HUES48 (cell line): Measurements from ENCODE around the gene TSPAN33.

Source experiments
- H3K27ac ChIP-seq: one replicate; pipeline ENCODE4 v1.7.0; 2013; ENCODE audit warnings: low read depth, low read length, inconsistent platforms
- H3K27me3 ChIP-seq: 2 replicates; pipeline ENCODE4 v1.6.1; 2013; ENCODE audit warnings: mild to moderate bottlenecking, low read length; ENCODE audit not compliant: control insufficient read depth, insufficient read depth
- H3K36me3 ChIP-seq: 2 replicates; pipeline ENCODE4 v1.6.1; 2013; ENCODE audit warnings: low read length; ENCODE audit not compliant: control insufficient read depth, insufficient read depth
- H3K4me1 ChIP-seq: 2 replicates; pipeline ENCODE4 v1.6.1; 2013; ENCODE audit warnings: mild to moderate bottlenecking, low read length; ENCODE audit not compliant: control insufficient read depth, insufficient read depth
- H3K4me3 ChIP-seq: 2 replicates; pipeline ENCODE4 v1.5.1; 2013; ENCODE audit warnings: mild to moderate bottlenecking, low read depth, low read length
- H3K9ac ChIP-seq: 2 replicates; pipeline ENCODE4 v1.6.1; 2013; ENCODE audit warnings: mild to moderate bottlenecking, low read depth, low read length, moderate library complexity
- H3K9me3 ChIP-seq: 2 replicates; pipeline ENCODE4 v1.6.1; 2013; ENCODE audit warnings: low read length; ENCODE audit not compliant: control insufficient read depth, insufficient read depth

The TSPAN33 gene

GRCh38 chr7:129176916-129177710, 32.6 kb downstream of the TSPAN33 start:
- no peaks in the 10 kb centered on the region for H3K27me3 ChIP-seq
- H3K36me3 ChIP-seq: no peaks in the 10 kb centered on the region

DNA sequence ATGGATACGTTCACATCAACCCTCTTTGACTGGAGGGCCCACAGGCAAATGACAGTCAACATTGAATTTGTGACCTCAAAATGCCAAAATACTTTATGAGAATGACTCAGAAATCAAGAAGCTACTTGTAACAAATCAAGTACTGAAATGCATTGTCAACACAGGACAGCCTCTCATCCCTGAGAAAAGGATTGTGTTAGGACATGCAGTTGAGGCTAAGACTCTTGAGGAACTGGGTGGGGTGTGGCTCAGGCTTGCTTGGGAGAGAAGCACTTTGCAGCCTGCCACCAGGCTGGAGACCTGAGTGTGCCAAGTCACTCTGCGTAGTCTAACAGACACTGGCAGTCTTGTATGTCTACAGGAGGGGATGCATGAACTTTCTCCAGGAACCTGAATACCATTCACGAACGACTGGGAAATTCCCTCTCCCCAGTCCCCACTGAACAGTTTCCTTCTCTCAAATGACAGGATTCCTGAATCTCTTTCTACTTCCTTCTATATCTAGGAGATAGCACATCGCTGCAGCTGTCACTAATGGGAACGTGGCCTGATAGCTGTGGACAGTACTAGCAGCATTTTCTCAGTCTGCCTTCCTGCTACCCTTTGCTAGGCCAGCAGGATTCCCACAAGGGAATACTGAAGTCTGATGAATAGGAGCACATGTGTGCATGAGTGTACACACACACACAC, 40.6 kb downstream of the TSPAN33 start:
- no peak overlapping the region for H3K9ac ChIP-seq
- H3K9me3 ChIP-seq: no peaks in the 10 kb centered on the region
- H3K4me3 ChIP-seq: no peak overlapping the region
- peaks cover 13% of the 10 kb centered on the region for H3K4me1 ChIP-seq
- no peaks in the 10 kb centered on the region for H3K36me3 ChIP-seq
- no peak overlapping the region for H3K27ac ChIP-seq
- peaks cover 17% of the 10 kb centered on the region for H3K27me3 ChIP-seq

More at GRCh38 chr7:129176916-129177710, 32.6 kb downstream of the TSPAN33 start:
- H3K4me3 ChIP-seq: no peak overlapping the region
- no peak overlapping the region for H3K27ac ChIP-seq
- no peak overlapping the region for H3K9ac ChIP-seq
- no peaks in the 10 kb centered on the region for H3K4me1 ChIP-seq
- H3K9me3 ChIP-seq: no peaks in the 10 kb centered on the region

DNA sequence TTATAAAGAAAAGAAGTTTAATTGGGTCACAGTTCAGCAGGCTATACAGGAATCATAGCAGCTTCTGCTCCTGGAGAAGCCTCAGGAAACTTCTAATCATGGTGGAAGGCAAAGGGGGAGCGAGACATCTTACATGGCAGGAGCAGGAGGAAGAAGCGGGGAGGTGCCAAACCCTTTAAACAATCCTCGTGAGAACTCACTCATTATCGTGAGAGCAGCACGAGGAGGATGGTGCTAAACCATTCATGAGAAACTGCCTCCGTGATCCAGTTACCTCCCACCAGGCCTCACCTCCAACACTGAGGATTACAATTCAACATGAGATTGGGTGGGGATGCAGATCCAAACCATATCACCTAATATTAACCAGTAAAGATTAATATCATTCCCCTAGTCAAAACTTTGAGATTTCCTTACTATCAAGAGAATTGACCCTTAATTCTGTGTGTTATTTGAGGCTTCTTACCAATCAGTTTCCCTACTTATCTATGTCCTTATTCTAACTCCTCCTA, 42.3 kb downstream of the TSPAN33 start:
- peaks cover 14% of the 10 kb centered on the region for H3K4me1 ChIP-seq

DNA sequence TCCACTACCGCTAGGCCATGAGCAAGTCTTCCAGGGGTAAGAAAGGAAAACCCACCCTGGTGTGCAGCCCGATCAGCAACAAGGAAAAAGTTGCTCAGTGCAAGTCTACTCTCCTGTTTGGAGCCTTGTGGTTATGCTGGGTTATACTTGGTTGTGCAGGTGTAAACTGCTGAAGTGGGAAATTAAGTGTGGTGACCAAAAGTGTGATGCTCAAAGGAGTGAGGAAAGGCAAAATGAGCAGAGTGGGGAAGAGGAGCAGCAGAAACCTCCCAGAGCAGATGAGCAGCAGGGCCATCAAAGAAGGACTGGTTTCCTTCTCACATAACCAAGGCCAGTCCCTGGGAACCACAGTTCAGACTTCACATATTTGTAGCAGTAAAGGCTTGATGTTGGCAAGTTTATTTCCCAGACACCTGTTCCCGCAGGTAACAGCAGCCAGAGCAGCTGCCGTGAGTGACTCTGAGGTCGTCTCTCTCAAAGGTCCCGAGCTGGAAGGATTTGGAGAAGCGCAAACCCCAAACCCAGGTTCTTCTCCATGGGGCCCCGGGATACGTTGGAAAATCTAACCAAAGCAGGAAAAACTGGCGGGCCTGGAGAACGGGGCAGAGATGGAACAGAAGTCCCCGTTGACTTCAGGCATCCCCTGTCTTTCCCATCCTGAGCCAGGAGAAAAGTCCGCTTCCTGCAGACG, 43.3 kb downstream of the TSPAN33 start:
- H3K27ac ChIP-seq: peak overlapping the region; percentile 86
- peaks cover 8% of the 10 kb centered on the region; the same call in 1 of the 2 replicates for H3K36me3 ChIP-seq
- H3K9ac ChIP-seq: peak overlapping the region; percentile 71
- no peaks in the 10 kb centered on the region for H3K9me3 ChIP-seq
- H3K4me3 ChIP-seq: peak overlapping the region; percentile 86
- peaks cover 17% of the 10 kb centered on the region for H3K27me3 ChIP-seq
- peaks cover 14% of the 10 kb centered on the region for H3K4me1 ChIP-seq

More for the DNA sequence above, 42.3 kb downstream of the TSPAN33 start:
- no peak overlapping the region for H3K4me3 ChIP-seq
- H3K27me3 ChIP-seq: peaks cover 17% of the 10 kb centered on the region
- no peaks in the 10 kb centered on the region for H3K36me3 ChIP-seq
- H3K27ac ChIP-seq: no peak overlapping the region
- H3K9ac ChIP-seq: no peak overlapping the region
- no peaks in the 10 kb centered on the region for H3K9me3 ChIP-seq

GRCh38 chr7:129188372-129188891, 43.9 kb downstream of the TSPAN33 start, which contains the start of gene SMO:
SMO (plus strand) TSS chr7:129188633; CDS start chr7:129189152, 519 bp downstream.
- H3K4me3 ChIP-seq: peak within 1 kb of the TSS; percentile 86

DNA sequence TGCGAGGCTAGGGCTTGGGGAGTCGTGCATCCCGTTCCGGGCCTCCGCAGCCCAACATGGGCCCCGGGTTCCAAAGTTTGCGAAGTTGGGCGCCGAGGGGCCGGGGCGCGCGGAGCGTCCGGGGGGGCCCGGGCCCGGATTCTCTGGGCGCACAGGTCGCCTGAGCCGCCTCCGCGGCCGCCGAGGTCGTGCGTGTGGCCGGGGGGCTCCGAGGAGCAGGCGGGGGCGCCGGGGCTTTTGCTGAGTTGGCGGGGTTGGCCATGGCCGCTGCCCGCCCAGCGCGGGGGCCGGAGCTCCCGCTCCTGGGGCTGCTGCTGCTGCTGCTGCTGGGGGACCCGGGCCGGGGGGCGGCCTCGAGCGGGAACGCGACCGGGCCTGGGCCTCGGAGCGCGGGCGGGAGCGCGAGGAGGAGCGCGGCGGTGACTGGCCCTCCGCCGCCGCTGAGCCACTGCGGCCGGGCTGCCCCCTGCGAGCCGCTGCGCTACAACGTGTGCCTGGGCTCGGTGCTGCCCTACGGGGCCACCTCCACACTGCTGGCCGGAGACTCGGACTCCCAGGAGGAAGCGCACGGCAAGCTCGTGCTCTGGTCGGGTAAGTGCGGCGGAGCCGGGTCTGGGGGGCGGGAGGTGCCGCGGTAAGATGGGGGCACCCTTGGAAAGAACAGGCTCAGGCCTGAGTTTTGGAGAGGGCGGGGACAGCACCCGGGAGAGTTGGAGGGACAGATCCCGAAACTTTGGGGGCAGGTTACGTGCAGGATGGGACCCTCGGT, 44.6 kb downstream of the TSPAN33 start:
- H3K27ac ChIP-seq: peak overlapping the region; percentile 86
- H3K9ac ChIP-seq: peak overlapping the region; percentile 71
- H3K9me3 ChIP-seq: no peaks in the 10 kb centered on the region
- H3K4me3 ChIP-seq: peak overlapping the region; percentile 86
- peaks cover 17% of the 10 kb centered on the region for H3K27me3 ChIP-seq
- H3K36me3 ChIP-seq: peaks cover 11% of the 10 kb centered on the region; the same call in 1 of the 2 replicates
- peaks cover 14% of the 10 kb centered on the region for H3K4me1 ChIP-seq

More at GRCh38 chr7:129188372-129188891, 43.9 kb downstream of the TSPAN33 start, which contains the start of gene SMO:
- no peaks in the 10 kb centered on the region for H3K9me3 ChIP-seq
- H3K27ac ChIP-seq: peak within 1 kb of the TSS; percentile 86
- peak within 1 kb of the TSS; percentile 71 for H3K9ac ChIP-seq
- peaks cover 17% of the 10 kb centered on the region for H3K27me3 ChIP-seq
- peaks cover 14% of the 10 kb centered on the region for H3K4me1 ChIP-seq
- H3K36me3 ChIP-seq: peaks cover 8% of the 10 kb centered on the region; the same call in 1 of the 2 replicates

DNA sequence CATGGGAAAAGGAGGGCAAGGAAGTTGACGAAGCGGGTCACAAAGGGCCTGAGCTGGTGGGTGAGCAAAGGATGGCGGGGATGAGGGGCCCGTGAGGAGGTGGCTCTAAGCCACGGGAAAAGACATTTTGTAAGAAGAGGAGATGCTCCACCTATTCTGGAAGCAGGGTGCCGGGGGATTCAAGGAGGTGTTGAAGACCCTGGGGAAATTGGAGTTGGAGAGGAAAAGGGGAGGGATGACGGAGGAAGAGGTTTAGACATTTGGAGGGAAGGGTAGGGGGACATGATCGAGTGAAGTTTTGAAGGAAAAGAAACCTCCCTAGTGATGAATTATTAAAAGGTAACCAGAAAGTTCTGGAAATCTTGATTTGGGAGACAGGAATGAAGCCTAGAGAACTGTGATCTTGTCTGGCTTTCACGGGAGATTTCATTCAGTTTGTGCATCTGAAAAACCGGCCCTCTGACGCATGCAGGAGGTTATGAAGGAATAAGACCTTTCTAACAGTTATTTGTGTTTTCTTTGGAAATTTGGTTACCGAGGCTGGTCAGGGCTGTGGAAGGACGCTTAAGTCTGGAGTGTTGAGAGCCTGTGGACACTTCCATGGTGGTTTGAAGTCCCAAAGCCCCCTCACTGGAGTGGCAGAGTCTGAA, 45.3 kb downstream of the TSPAN33 start:
- Histone ChIP-seq H3K9ac (peak overlapping the region; percentile 71), H3K9me3 (no peaks in the 10 kb centered on the region), H3K4me1 (peaks cover 14% of the 10 kb centered on the region), H3K27ac (no peak overlapping the region), H3K27me3 (peaks cover 17% of the 10 kb centered on the region), H3K4me3 (peak overlapping the region; percentile 86), H3K36me3 (peaks cover 11% of the 10 kb centered on the region; the same call in 1 of the 2 replicates)

DNA sequence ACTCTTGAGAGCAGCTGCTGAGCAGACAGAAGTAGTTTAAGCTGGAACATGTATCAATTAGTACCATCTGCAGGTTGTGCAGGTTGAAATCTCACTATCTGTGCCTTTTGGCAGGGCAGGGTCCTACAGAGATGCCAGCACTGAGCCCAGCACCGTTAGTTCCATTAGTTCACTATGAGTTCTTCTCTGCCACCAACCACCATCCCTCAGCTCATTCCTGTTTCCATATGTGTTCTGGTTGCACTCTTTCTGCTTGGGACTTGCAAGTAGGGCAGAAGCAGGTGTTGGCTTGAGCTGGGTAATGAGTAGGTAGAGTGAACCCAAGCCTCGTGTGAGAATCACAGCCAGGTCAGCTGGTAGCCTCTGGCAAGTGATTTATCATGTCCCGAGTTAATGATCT, 46.8 kb downstream of the TSPAN33 start:
- Histone ChIP-seq H3K4me1 (peaks cover 14% of the 10 kb centered on the region), H3K36me3 (peaks cover 11% of the 10 kb centered on the region; the same call in 1 of the 2 replicates), H3K4me3 (no peak overlapping the region), H3K27me3 (peaks cover 17% of the 10 kb centered on the region), H3K9me3 (0 out of 2 replicates have a peak, but pooled peaks cover 2% of the 10 kb centered on the region), H3K27ac (no peak overlapping the region), H3K9ac (no peak overlapping the region)

DNA sequence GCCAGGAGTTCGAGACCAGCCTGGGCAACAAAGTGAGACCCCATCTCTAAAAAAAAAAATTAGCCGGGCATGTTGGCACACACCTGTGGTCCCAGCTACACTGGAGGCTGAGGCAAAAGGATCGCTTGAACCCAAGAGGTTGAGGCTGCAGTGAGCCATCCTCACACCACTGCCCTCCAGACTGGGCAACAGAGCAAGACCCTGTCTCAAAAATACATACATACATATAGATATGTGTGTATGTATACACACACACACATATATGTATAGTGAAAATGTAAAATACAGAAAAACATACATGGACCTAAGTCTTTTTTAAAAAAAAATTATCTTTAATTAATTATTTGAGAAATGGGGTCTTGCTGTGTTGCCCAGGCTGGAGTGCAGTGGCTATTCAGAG, 49.4 kb downstream of the TSPAN33 start:
- Histone ChIP-seq H3K36me3 (peaks cover 11% of the 10 kb centered on the region; the same call in 1 of the 2 replicates), H3K4me1 (peaks cover 6% of the 10 kb centered on the region), H3K4me3 (no peak overlapping the region), H3K27ac (no peak overlapping the region), H3K27me3 (no peaks in the 10 kb centered on the region), H3K9ac (no peak overlapping the region), H3K9me3 (0 out of 2 replicates have a peak, but pooled peaks cover 2% of the 10 kb centered on the region)
